GM18502 (cell line): Measurements from ENCODE around the gene SUPT3H.
"Not testable (repeated sequence)": the region's sequence is repeated elsewhere in the genome, so short reads cannot be mapped to it uniquely, and the experiment has no call there.

Experiments
- ATAC-seq: cut with Tn5 transposase; IDR thresholded peaks from one replicate; pipeline ENCODE4 v1.9.1; 2021; ENCODE audit warnings: mild to moderate bottlenecking; ENCODE audit not compliant: unreplicated experiment, poor library complexity

The SUPT3H gene

DNA sequence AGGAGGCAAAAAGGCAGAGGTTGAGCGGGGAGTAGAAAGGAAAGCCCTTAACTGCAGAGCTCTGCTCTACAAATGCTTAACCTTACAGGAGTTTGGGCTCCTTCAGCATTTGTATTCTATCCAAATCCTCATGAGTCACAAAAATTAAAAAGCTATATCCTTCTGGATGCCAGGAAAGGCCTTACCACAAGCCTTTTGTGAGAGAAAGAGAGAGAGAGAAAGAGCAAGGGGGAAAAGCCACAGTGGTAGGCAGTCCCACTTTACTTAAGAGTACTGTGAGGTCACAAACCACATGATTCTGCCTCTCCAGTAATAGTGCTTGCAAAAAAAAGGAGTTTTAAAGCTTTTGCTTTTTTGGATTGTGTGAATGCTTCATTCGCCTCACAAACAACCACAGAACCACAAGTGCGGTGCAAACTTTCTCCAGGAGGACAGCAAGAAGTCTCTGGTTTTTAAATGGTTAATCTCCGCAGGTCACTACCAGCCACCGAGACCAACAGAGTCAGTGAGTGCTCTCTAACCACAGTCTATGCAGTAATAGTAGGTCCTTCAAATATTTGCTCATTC is 49.7 kb downstream of the SUPT3H start, which contains the start of gene RUNX2:
TSS of gene RUNX2 (plus strand) at position 375 of the 567 bp plus-strand sequence. CDS start 397 bp downstream, outside the sequence.
- no peak for ATAC-seq

DNA sequence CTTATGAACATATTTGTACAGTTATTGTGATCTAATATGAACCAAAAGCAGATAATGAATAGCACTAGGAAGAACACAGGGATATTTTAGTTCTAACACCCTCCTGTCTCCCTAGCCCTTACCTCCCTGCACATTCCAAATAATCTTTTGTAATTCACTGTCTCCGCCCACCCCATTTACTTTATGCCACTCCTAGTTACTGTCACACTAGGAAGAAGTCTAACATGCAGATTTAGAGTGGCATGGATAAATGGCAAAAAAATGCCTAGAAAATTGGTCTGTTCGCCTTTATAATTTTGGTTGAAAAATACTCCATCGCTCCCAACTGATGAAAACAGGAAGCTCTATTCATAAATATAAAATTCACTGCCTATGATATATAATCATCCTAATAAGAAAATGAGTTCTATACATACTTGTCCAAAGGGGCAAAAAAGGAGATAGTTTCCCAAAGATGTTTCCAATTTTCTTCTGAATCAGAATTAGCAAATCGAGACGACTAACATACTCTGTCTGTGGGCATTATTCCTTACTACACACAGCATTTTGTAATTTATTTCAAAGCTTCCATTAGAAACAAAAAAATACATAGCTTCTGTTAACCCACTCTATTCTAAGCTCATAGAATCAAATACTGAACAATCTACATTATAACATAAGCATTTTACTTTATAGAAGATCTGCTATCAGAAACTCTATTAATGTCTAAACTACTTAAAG is 50.9 kb downstream of the SUPT3H start:
- ATAC-seq, result no peak

DNA sequence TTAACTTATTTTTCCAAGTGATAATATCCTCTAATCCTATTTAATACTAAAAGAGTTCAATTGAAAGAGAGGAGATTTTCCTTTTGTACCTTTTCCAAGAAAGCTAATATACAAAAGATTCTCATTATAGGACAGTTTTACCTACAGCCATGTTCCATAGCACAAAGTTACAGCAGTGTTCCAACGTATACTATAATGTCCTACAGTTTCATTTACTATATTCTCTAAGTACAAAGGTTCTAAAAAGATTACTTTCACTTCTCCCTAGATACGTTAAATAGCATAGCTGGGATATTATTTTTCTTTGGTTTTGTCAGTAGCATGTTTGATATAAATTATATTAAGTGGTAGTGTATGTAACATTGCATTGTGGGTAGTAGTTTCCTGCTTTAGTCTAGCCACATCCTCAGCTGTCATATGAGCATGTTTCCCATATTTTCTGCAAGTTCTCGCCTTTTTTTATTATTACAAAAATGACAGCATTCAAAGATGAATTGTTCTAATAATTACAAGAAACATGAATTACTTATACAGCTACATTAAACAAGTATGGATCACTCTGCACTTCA is 54.0 kb downstream of the SUPT3H start:
- ATAC-seq, result no peak

DNA sequence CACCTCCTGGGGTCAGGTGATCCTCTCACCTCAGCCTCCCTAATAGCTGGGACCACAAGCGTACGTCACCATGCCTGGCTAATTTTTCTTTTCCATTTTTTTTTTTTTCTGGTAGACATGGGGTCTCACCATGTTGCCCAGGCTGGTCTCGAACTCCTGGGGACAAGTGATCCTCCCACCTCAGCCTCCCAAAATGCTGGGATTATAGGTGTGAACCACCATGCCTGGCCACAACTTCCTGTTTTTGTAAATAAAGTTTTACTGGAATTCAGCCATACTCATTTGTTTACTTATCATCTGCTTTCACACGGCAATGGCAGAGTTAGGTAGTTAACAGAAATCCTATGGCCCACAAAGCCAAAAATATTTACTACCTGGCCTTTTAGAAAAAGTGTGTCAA is 57.4 kb downstream of the SUPT3H start:
- ATAC-seq, result no peak

DNA sequence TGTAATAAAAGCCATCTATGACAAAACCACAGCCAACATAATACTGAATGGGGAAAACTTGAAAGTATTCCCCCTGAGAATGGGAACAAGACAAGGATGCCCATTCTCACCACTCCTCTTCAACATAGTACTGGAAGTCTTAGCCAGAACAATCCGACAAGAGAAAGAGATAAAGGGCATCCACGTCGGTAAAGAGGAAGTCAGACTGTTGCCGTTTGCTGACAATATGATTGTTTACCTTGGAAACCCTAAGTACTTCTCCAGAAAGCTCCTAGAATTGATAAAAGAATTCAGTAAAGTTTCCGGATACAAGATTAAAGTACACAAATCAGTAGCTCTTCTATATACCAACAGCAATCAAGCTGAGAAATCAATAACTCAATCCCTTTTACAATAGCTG is 63.6 kb downstream of the SUPT3H start:
- ATAC-seq, result no peak

DNA sequence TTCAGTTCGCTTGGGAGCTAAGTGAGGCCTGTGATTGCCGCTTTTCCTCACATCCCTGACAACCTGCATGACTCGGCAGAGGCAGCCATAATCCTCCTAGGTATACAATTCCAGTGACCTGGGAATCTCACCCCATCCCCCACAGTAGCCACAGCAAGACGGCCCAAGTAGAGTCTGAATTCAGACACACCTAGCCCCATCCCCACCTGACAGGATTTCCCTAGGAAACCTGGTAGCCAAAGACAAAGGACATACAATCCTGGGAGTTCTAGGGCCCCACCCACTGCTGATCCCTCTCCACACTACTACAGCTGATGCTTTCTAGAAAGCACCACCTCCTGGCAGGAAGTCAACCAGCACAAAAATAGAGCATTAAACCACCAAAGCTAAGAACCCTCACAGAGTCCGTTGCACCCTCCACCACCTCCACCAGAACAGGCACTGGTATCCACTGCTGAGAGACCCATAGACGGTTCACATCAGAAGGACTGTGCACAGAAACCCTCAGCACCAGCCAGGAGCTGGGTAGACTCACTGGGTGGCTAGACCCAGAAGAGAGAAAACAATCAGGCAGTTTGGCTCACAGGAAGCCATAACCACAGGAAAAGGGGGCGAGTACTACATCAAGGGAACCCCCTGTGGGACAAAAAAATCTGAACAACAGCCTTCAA is 67.5 kb downstream of the SUPT3H start:
- ATAC-seq, result no peak

DNA sequence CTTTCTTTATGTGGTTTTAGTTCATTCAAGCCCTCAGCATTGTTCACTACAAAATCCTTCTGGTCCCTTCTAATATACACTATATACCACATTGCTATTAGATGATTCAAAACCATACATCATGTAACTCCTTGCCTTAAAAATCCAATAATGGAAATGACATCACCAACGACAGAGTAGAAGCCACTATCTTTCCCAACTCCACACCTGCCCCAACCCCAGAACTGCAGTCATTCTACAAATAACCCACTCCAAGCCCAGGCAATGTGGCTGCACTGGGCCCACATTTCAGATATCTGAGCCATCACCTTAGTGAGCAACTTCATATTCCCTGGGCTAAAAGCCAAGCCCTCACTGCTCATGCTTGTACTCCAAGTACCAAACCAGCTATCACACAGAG is 72.2 kb downstream of the SUPT3H start:
- no peak for ATAC-seq

DNA sequence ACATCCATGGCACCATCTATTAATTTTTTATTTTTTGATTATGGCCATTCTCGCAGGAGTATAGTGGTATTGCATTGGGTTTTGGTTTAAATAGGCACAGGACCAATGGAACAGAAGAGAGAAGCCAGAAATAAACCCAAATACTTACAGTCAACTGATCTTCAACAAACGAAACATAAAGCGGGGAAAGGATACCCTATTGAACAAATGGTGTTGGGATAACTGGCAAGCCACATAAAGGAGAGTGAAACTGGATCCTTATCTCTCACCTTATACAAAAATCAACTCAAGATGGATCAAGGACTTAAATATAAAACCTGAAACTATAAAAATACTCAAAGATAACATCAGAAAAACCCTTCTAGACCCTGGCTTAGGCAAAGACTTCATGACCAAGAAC is 74.9 kb downstream of the SUPT3H start:
- no peak for ATAC-seq

DNA sequence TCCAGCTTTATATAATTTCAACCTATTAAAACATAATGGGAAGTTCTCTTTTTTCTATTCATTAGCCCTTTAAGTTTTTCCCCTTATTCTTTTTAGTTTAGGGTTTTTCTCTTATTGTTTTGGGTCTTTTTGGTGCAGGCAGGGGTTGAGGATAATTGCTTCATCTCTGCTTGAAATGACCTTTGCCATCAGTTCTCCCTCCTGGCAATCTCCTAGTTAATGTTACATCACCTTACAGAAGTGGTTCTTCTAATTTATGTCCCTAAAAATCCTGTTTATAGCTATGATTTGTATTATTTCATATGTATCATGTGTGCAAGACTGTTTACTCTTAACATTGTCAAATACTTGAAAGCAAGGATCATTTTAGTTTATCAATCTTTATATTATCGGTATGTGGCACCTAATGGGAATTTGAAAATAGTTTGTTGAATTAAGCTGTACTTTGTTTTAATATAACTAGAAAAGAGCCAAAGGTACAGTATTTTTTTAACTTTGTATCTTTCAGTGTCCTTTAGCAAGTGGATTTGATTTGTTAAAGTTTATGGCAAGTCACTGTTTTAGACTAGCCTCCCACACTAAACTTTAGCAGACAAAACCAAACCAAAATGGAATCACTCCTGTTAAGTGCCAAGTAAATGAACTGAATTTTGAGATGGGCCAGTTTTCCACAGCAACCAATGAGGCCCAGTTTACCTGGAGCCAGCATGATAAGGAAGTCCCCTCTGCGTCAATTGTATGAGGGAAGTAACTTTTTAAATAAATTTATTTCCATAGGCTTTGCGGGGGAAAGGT is 76.2 kb downstream of the SUPT3H start:
- no peak for ATAC-seq

DNA sequence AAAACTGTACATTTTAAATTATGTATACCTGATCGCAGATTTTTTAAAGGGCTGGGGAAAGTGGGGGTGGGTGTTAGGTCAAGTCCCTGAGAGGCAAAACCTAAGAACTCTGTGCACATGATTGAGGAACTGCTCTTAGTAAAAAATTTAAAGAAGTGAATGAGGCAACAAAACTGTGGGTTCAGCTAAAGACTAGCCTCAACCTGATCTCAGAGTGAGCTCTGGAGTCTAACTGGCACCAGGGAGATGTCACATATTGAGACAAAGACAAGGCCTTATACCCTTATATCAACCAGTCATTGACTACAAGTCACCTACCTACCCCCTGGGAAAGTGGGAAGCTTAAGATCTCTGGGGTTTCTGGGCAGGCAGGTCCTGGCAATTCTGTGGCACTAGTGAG is 77.0 kb downstream of the SUPT3H start:
- ATAC-seq, result no peak

DNA sequence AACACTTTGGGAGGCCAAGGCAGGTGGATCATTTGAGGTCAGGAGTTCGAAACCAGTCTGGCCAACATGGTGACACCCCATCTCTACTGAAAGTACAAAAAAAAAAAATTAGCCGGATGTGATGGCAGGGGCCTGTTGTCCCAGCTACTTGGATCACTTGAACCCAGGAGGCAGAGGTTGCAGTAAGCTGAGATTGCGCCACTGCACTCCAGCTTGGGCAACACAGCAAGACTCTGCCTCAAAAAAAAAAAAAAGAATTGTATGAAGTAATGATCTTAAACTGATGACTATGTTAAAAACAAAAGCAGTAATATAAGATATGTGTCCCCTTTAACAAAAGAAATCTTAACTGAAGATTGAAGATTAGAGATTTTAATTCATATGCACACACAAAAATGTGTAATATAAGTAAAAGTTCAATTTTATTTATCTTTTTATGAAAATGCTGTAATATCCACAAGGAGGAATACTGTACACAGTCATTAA is 78.6 kb downstream of the SUPT3H start:
- no peak for ATAC-seq

DNA sequence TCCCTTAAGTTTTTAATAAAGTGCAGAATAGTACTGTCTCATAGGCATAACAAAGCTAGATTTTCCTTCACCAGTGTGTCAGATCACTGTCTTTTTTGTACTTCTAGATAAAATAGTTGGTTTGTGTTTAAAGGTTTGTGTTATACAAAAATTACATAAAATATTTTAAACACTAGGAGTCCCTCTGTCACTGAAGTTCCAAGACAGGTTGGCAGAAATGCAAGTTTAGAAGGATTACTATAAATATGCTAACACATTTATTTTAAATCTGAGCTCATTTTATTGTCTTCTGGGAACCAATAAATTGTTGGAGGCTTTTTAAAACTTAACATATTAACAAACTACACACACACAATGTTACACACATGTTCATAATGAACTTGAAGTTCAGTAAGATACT is 80.4 kb downstream of the SUPT3H start:
- no peak for ATAC-seq

DNA sequence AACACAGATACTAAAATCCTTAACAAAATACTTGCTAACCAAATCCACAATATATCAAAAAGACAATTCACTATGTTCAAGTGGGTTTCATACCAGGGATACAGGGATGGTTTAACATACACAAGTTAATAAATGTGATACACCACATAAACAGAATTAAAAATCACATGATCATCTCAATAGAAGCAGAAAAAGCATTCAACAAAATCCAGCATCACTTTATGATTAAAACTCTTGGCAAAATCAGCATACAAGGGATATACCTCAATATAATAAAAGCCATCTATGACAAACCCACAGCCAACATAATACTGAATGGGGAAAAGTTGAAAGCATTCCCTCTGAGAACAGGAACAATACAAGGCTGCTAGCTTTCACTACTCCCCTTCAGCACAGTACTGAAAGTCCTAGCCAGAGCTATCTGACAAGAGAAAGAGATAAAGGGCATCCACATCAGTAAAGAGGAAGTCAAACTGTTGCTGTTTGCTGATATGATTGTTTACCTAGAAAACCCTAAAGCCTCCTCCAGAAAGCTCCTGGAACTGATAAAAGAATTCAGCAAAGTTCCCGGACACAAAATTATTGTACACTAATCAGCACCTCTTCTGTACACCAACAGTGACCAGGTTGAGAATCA is 83.6 kb downstream of the SUPT3H start:
- peak; percentile 50 for ATAC-seq

DNA sequence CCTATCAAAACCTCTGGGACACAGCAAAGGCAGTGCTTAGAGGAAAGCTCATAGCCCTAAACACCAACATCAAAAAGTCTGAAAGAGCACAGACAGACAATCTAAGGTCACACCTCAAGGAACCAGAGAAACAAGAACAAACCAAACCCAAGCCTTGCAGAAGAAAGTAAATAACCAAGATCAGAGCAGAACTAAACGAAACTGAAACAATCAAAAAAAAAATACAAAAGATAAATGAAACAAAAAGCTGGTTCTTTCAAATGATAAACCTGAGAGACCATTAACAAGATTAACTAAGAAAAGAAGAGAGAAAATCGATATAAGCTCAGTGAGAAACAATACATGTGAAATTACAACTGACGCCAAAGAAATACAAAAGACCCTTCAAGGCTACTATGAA is 84.4 kb downstream of the SUPT3H start:
- ATAC-seq, result no peak

DNA sequence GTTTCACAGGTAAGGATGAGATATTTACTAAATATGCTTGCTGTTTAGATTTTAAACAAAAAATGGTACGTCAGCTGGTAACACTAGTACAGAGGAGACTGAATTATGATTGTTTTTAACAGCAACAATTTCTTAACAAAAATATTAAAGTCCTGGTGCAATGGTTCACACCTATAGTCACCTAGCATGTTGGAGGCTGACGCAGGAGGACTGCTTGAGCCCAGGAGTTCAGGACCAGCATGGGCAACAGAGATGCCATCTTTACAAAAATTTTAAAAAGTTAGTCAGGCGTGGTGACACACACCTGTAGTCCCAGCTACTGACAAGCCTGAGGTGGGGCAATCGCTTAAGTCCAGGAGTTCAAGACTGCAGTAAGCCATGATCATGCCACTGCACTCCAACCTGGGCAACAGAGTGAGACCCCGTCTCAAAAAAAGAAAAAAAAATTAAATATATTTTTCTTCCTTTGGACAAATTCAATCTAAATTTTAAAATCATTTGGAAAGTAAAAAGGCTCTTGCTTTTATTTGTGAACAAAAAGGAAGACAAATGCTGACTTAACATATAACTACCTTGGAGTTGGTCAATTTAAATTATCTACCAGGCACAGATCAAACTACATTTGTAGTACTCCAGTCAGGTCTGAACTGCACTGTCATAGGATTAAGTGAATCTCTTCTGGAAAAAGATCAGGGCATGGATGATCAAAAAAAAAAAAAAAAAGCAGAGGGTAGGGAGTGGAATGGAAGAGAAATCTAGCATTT is 87.8 kb downstream of the SUPT3H start:
- ATAC-seq, result no peak

DNA sequence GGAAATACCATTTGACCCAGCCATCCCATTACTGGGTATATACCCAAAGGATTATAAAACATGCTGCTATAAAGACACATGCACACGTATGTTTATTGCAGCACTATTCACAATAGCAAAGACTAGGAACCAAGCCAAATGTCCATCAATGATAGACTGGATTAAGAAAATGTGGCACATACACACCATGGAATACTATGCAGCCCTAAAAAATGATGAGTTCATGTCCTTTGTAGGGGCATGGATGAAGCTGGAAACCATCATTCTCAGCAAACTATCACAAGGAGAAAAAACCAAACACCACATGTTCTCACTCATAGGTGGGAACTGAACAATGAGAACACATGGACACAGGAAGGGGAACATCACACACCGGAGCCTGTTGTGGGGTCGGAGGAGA is 91.0 kb downstream of the SUPT3H start:
- ATAC-seq, result not testable (repeated sequence)

DNA sequence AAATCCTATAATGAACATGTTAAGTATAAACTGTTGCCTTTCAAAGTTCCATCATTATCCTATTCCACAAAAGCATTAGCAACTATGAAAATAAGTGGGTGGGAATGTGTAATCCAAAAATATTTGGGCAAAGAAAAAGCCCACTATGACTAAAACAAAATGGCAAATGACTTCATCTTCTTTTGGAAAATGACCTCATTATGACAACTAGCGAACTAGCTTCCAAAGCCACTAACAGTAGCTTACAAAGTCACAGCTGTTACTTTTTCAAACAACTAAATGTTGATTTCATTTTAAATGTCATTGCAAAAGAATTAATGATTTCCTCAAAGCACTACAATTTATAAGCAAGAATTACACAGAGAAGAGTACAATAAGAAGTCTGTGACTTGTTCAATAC is 99.4 kb downstream of the SUPT3H start:
- ATAC-seq, result no peak

DNA sequence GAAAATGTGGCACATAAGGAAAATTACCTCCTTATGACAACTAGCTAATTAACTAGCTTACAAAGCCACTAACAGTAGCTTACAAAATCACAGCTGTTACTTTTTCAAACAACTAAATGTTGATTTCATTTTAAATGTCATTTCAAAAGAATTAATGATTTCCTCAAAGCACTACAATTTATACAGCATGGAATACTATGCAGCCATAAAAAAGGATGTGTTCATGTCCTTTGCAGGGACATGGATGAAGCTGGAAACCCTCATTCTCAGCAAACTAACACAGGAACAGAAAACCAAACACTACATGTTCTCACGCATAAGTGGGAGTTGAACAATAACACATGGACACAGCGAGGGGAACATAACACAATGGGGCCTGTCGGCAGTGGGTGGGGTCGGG is 100.0 kb downstream of the SUPT3H start:
- ATAC-seq, result not testable (repeated sequence)

DNA sequence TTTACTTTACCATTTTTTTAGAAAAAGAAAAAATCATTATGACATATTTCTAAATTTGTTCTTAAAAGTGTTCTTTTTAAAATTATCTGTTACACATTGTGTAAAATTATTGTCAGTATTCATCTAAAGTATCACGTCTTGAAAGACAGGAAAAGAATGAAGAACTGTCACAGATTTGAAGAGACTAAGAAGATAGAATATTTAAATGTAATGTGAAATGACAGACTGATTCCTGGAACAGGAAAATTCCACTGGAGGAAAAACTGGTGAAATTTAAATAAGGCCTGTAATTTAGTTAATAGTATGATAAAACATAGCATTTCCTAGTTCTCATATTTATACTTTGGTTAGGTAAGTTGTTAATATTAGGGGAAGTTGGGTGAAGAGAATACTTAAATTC is 102.4 kb downstream of the SUPT3H start:
- ATAC-seq, result no peak
